ENCODE measurements around the gene GPR135. TPM values are rescaled to one million over a fixed set of nuclear protein-coding genes. Genes with fewer than 3 reads are reported as not detected.

The GPR135 gene
- total RNA-seq, 1 donor from 2014 or later: 6.2 TPM

DNA sequence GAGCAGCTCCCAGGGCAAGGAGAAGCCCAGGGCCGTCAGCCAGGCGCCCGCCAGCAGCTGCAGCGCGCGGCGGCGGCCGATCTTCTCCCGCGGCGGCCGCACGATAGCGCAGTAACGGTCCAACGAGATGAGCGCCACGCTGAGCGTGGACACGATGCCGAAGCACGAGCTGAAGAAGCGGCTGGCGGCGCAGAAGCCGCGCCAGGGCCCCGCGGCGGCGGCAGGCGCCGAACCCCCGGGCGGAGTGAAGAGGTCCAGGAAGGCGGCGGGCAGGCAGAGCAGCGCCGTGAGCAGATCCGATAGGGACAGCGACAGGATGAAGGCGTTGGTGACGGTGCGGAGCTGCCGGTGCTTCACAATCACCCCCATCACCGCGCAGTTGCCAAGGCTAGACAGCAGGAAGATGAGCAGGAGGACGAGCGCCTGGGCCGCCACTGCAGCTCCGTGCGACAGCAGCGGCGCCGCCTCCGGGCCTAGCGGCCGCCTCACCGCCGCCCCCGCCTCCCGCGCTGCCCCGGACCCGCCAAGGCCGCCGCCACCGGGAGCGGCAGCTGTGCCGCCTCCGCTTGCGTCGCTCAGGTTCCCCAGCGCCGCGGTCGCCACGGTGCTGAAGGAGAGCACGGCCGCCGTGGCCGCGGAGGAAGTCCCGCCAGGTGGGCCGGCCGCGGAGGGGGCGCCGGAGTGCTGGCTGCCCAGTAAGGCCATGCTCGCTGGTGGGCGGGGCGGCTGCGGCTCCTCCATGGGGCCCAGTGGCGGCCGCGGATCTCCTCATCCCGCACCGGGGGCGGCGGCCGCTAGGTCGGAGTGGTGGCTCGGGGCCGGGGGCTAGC, 479 bp downstream of the GPR135 start:
- FAIRE-seq (no peak), DNase-seq (ENCODE audit: low read depth) (peak; percentile 62)
- Histone ChIP-seq H3K4me2 (ENCODE audit: low read length) (peak overlapping the region; percentile 88), H4K20me1 (ENCODE audit: insufficient read depth, low read length) (peaks cover 17% of the 10 kb centered on the region), H3K36me3 (ENCODE audit: insufficient read depth, low read length) (peaks cover 23% of the 10 kb centered on the region), H2AFZ (ENCODE audit: low read depth, low read length) (peak overlapping the region; percentile 76), H3K9ac (ENCODE audit: low read length) (peak overlapping the region; percentile 55), H3K27me3 (ENCODE audit: insufficient read depth, low read length) (no peaks in the 10 kb centered on the region), H3K4me1 (ENCODE audit: insufficient read depth, low read length) (peaks cover 17% of the 10 kb centered on the region), H3K9me3 (ENCODE audit: insufficient read depth, low read depth, low read length) (no peaks in the 10 kb centered on the region), H3K27ac (ENCODE audit: low read depth, low read length) (no peak overlapping the region), H3K79me2 (ENCODE audit: insufficient read depth, low read length) (no peaks in the 10 kb centered on the region), H3K4me3 (ENCODE audit: insufficient read depth, low read depth, low read length) (peak overlapping the region; percentile 50)
- H3K9me3 Mint-ChIP-seq (ENCODE audit: unreplicated experiment): no peaks in the 10 kb centered on the region
- H3K36me3 Mint-ChIP-seq (ENCODE audit: low read depth, unreplicated experiment): peaks cover 9% of the 10 kb centered on the region
- peak overlapping the region; percentile 26 for H3K27ac Mint-ChIP-seq (ENCODE audit: unreplicated experiment)
- no peaks in the 10 kb centered on the region for H3K27me3 Mint-ChIP-seq (ENCODE audit: low read depth, unreplicated experiment)
- no peak for TF ChIP-seq EZH2 (IDR thresholded peaks at IDR 0.05; ENCODE audit: insufficient read depth, low read length)
- TF ChIP-seq, protein P1, sequence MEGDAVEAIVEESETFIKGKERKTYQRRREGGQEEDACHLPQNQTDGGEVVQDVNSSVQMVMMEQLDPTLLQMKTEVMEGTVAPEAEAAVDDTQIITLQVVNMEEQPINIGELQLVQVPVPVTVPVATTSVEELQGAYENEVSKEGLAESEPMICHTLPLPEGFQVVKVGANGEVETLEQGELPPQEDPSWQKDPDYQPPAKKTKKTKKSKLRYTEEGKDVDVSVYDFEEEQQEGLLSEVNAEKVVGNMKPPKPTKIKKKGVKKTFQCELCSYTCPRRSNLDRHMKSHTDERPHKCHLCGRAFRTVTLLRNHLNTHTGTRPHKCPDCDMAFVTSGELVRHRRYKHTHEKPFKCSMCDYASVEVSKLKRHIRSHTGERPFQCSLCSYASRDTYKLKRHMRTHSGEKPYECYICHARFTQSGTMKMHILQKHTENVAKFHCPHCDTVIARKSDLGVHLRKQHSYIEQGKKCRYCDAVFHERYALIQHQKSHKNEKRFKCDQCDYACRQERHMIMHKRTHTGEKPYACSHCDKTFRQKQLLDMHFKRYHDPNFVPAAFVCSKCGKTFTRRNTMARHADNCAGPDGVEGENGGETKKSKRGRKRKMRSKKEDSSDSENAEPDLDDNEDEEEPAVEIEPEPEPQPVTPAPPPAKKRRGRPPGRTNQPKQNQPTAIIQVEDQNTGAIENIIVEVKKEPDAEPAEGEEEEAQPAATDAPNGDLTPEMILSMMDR (IDR thresholded peaks at IDR 0.05; ENCODE audit: insufficient read depth, low read depth, low read length): no peak
- peaks cover 2% of the 10 kb centered on the region for H3K4me1 Mint-ChIP-seq (ENCODE audit: low read depth, unreplicated experiment)
- peak overlapping the region; percentile 77 for H3K4me3 Mint-ChIP-seq (ENCODE audit: unreplicated experiment)

DNA sequence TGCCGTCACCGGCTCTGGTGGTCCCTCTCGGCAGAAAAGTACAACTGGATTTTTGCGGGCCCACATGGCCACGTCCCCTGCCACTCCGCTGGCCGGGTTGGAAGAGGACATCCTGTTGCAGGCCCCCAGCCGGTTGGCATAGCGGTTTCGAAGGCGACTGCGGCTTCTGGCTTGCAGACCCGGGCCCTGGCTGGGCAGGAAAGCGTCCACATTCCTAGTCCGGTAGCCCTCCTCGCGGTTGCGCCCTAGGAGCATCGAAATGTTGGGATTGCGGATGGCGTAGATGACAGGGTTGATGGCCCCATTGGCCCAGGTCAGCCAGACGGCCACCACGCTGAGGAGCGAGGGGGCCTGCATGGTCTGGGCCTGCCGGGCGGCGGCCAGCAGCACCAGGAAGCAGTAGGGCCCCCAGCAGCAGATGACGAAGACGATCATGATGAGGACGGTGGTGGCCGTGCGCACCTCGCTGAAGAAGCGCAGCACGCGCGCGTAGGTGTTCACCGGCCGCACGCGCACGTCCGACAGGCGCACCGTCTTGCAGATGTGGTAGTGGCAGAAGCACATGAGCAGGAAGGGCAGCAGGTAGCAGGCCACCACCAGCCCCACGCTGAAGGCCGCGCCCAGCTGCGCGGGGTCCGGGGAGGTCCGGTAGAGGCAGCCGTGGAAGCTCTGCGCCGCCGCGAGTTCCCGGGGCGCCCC, 1.2 kb downstream of the GPR135 start:
- Mint-ChIP-seq H3K4me3 (ENCODE audit: unreplicated experiment) (peak overlapping the region; percentile 66), H3K4me1 (ENCODE audit: low read depth, unreplicated experiment) (peaks cover 2% of the 10 kb centered on the region), H3K27me3 (ENCODE audit: low read depth, unreplicated experiment) (no peaks in the 10 kb centered on the region), H3K9me3 (ENCODE audit: unreplicated experiment) (no peaks in the 10 kb centered on the region), H3K27ac (ENCODE audit: unreplicated experiment) (peak overlapping the region; percentile 84), H3K36me3 (ENCODE audit: low read depth, unreplicated experiment) (peaks cover 15% of the 10 kb centered on the region)
- Histone ChIP-seq H3K9ac (ENCODE audit: low read length) (peak overlapping the region; percentile 55), H3K4me2 (ENCODE audit: low read length) (peak overlapping the region; percentile 88), H2AFZ (ENCODE audit: low read depth, low read length) (peak overlapping the region; percentile 76), H3K27me3 (ENCODE audit: insufficient read depth, low read length) (no peaks in the 10 kb centered on the region), H3K79me2 (ENCODE audit: insufficient read depth, low read length) (no peaks in the 10 kb centered on the region), H3K4me3 (ENCODE audit: insufficient read depth, low read depth, low read length) (peak overlapping the region; percentile 50), H3K9me3 (ENCODE audit: insufficient read depth, low read depth, low read length) (no peaks in the 10 kb centered on the region), H3K4me1 (ENCODE audit: insufficient read depth, low read length) (peaks cover 17% of the 10 kb centered on the region), H3K36me3 (ENCODE audit: insufficient read depth, low read length) (peaks cover 24% of the 10 kb centered on the region), H3K27ac (ENCODE audit: low read depth, low read length) (no peak overlapping the region), H4K20me1 (ENCODE audit: insufficient read depth, low read length) (peaks cover 17% of the 10 kb centered on the region)
- DNase-seq (ENCODE audit: low read depth) (no peak), FAIRE-seq (no peak)
- TF ChIP-seq EZH2 (IDR thresholded peaks at IDR 0.05; ENCODE audit: insufficient read depth, low read length): no peak
- TF ChIP-seq, protein P1 (IDR thresholded peaks at IDR 0.05; ENCODE audit: insufficient read depth, low read depth, low read length): no peak
